NCI-H748 treated with DMSO at 0.1 percent for 48 hours (cell line): ENCODE results near the gene TSSK6.

Source experiments
- DNase-seq: peaks from one replicate; lab custom pipeline; 2025; lab: John Stamatoyannopoulos, UW

TSSK6 gene

DNA sequence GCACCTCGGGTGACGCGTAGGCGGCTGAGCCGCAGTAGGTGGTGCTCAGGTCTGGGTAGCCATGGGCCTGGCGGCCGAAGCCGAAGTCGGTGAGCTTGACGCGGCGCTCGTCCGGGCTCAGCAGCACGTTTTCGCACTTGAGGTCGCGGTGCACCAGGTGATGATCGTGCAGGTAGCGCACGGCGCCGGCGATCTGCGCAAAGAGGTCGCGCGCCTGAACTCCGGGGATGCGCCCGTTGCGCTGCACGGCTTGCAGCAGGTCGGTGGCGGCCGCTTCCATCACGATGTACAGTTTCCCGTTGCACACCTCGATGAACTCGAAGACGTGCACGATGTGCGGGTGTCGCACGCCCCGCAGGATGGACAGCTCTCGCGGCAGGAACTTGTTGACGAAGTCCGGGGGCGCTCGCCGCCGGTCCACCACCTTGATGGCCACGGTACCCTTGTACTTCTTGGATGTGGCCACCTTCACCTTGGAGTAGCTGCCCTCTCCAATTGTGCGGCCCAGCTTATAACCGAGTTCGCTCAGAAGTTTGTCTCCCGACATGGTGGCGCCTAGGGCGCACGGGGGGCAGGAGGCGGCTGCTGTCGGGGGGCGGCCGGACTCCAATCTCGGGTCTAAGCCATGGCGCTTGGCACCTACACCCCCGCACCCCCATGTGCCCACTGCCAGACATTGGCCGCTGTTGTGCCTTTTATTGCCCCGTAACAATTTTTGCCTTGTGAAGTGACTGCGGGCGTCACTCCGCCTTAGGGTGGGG lies at the start of gene TSSK6:
Gene TSSK6 (minus strand): TSS at position 668 of the 761 bp plus-strand sequence. CDS start 121 bp downstream, at position 547.
- no peak for DNase-seq

DNA sequence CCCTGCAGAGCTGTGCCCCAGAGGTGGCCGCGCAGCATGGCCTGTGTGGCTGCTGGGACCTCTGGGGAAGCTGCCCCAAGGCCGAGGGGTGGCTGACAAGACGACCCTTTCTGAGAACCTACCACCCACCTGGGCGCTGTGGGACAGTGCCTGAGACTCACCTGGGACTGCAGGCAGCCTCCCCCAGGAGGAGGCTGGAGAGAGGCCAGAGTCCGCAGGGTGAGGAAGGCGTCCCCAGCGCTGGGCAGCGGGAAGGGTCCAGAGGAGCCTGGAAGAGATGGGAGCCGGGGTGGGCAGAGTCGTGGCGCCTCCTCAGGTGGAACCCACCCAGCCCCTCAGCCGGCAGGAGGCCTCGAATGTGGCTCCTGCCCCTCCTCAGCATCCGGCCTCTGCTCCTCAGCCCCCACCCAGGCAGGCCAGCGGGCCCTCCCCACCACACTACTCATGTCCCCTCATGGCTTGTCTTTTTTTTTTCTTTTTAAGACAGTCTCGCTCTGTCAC lies 48.0 kb upstream of the TSSK6 start:
- no peak for DNase-seq

DNA sequence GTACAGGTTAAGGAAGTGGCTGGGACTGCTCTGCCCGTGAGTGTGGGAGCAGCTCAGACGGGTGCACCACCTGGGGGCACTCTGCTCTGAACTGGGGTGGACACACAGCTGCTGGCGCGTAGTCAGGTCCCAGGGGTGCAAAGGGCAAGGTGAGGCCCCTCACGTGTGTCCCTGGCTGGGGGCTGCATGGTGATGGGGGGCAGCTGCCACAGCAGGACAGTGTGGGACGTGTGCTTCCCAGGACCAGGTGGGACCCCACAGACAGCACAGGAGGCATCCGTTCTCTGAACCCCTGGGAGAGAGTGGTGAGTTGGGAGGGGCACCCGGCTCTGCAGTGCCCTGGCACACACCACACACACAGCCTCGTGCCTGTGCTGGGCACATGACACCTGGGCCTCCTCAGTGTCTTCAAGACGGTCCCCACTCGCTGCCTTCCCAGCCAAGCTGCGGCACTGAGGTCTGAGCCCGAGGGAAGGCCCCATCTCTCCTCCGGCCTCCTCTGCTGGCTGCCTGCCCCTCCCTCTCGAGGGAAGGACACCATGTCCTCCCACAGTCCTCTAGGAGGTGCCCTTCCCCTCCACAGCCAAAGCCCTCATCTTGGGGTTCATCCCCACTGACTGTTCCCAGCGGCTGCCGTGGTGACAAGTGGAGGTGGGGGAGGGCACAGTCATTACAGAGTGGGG lies 47.5 kb upstream of the TSSK6 start:
- no peak for DNase-seq

DNA sequence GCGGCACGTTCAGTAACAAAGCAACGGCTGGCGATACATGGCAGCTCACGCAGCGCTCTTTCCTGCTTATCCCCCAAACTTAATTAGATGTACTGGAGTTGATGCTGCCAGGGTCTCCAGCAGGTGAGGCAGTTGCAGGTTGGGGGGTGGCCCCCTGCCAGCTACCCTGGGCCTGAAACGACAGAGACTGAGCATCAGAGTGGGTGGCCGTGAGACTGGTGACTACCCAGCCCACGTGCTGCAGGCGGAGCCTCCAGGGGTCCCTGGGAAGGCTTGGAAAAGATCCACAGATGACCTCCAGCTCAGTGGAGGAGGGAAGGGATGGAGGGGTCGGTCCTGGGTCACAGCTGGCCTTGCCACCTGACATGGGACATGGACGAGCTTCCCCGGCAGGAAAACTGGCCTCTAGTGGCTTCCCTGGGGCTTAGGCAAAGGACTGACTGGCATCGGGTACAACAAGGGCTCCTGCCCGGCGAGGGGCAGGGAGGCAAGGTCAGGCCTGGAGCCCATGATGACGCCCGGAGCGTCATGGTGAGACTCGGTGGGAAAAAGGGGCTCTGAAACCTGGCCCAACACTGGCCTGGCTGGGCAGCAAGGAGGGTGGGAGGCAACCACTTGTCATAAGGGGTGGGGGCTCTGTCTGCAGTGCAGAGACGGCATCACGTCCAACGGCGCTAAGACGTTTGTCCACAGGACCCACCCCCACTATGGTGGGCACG lies 46.8 kb upstream of the TSSK6 start:
- no peak for DNase-seq

DNA sequence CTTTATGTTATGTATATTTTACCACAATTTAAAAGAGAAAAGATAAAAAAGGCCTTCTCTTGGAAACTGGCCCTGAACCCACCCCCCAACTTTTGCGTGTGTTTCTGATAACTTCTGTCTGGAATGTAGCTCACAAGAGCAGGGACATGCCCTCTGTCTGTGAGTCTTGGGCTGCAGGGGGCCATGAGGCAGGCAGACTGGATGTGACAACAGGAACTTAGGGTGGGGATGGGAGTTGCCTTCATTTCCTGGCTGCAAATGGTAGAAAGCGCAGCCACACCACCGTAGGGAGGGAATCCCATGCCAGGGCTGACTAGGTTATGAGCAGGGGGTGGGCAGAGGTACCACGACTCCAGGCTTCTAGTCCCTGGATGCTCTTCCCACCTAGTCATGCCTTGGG lies 44.6 kb upstream of the TSSK6 start:
- no peak for DNase-seq

DNA sequence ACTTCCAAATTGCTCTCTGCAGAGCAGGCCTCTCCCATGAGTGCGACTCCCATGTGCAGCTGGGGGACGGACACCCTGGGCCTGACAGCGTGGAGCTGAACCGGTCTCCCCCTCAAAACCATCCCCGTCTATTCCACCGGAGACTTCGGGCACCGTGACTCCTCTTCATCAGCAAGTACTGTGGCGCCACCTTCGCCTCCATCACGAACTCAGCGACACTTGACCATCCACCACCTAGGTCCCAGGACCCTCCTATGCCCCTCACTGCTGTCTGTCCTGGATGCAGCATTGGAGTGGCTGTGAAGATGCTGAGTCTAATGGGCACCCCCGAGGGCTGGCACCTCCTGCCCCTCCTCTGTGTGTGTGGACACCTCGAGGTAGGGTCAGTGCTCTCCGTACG lies 43.3 kb upstream of the TSSK6 start:
- no peak for DNase-seq

DNA sequence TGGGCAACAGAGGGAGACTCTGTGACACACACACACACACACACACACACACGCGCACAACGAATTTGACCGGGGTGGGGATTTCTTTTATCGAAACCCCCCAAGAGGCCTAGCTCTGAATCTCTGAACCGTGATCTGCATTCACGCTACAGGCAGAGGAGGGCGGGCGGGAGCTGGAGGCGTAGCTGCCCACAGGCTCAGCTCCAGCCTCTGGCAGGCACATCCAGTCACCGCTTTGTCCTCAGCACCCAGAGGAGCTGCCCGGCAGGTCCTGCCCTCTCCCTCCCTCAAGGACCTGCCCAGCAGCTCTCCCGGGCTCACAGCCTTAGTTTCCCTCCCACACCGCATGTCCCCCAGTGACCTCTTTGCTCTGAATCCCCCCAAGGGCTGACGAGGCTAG lies 42.7 kb upstream of the TSSK6 start:
- no peak for DNase-seq

DNA sequence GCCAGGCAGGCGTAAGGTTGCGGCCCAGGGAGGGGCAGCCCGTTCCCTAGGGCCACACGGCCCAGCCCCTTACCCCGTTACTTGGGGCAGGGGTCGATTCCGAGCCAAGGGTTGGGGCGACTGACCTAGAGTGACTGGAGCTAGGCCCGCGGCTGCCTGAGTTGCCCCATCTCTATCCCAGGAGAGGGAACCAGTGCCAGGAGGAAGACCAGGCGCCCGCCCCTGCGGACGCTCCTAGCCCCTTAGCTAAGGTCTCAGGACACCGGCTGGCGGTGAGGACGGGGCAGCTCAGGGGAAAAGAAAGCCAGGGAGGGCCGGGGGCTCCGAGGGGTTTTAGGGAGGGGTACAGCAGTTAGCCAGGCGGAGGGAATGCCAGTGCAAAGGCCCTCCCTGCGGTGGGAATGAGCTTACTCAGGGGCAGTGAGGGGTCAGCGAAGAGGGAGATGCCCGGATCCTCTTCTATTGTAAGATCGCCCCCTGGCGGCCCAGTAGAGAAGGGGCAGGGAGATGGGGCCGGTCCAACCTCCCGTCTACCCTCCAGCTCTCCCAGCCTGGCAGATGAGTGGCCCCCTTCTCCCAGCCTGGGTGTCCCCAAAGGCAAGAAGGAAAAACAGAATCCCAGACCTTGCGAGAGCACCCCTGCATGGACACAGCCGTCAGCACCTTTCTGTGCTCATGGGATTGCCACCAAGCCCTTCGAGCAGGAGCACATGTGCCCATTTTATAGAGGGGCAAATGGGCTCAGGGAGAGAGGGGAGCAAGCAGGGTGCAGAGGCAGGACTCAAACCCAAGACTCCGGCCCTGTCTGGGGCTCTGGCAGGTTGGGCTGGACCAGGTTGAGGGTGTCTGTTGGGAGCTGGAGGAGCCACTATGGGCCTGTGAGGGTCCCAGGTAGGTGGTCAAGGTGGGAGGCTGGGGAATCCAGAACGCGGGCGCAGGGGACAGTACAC lies 39.0 kb upstream of the TSSK6 start:
- peak; percentile 8 for DNase-seq

DNA sequence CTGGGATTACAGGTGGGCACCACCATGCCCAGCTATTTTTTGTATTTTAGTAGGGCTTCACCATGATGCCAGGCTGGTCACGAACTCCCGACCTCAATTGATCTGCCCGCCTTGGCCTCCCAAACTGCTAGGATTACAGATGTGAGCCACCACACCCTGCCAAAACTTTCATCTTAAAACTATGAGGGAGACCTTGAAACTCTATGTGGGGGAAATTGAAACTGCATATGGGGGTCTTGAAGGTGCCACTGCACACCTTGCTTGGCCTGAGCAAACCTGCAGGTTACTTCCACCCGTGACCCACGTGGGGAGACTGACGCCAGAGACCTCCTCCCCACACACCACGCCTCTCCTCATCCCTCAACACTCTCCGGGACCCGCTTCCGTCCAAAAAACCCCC lies 38.3 kb upstream of the TSSK6 start:
- no peak for DNase-seq

DNA sequence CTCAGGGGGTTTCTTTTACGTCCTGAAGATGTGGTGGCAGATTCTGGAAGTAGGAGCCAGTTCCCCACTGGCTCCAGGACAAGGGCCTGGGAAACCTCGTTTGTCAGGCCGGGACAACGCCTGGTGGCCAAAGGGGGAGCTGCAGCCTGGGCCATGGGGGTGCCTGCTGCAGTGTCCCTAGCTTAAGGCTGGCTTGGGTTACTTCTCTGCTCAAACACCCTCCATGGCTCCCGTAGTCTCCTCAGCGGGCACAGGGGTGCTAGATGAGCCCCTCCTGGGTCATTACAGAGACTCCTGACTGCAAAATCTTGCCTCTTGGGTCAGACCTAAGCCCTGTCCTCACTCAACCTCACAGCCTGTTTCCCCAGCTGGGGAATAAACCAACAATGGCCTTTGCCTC lies 37.5 kb upstream of the TSSK6 start:
- DNase-seq: no peak

DNA sequence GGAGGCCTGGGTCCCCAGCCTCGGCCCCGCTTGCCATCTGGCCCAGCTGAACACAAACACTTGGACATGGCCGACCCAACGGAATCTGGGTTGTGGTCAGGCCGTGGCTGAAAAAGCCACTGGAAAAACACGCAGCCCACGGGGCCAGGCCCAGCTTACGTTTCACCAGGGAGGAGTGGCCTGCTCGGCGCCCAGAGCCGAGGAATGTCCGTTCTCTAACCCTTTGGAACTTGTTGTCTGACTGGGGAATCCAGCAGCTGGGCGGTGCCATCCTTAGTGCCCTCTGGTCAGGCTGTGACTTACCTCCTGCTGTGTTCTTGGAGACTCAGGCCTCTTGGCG lies 36.5 kb upstream of the TSSK6 start:
- DNase-seq: no peak

DNA sequence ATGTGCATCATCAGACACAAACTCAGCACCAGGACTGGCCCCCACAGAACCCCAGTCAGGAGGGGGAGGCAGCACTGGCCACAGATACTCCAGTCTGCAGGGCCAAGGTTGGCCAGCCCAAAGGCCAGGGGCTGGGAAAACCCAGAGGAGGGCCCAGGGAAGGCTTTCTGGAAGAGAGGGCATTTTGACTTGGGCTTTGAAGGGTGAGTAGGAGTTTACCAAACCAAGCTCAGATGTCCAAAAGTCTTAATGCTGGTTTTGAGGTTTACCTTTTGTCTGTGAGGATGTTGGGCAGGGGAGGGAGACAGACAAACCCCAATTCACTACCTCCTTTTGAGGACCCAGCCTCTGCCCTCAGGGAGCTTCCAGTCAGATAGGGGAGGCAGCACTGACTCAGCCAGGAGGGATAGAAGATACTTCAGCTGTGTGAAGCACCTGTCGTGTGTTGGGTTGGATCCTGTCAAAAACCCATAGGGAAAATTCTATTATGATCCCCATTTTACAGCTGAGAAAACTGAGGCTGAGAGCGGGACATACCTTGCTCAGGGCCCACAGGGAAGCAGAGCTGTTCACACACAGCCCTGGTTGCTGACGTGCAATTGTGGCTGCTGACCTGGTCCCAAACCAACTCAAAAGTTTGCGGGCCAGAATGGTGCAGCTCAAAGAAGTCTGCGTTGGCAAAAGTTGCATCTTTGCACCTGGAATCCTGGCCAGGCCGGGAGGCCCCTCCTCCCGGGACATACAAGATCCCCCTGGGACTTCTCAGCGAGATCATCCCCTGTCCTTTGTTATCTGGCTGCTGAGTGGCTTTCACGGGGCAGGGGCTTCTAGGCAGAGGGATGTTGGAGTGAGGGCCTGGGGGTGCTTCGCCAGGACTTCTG lies 35.9 kb upstream of the TSSK6 start:
- DNase-seq: no peak

DNA sequence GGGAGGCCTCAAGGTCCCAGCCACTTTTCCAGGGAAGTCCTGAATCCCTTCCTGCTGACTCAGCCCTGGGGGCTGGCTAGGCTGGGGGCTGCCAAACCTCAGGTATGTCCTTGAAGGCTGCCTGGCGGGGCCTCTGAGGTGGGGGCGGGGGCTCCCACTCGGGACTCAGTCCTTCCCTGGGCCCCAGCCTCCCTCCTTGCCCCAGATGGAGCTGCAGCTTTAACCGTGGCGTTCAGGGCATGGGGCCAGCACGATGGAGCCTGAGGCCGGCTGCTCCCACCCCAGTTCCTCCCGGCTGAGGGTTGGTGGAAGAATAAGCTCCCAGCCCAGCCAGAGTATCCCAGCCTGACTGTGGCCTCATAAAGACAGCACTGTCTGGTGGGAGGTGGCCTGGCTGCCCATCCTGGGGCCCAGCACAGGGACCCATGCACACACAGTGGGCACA lies 35.2 kb upstream of the TSSK6 start:
- no peak for DNase-seq

DNA sequence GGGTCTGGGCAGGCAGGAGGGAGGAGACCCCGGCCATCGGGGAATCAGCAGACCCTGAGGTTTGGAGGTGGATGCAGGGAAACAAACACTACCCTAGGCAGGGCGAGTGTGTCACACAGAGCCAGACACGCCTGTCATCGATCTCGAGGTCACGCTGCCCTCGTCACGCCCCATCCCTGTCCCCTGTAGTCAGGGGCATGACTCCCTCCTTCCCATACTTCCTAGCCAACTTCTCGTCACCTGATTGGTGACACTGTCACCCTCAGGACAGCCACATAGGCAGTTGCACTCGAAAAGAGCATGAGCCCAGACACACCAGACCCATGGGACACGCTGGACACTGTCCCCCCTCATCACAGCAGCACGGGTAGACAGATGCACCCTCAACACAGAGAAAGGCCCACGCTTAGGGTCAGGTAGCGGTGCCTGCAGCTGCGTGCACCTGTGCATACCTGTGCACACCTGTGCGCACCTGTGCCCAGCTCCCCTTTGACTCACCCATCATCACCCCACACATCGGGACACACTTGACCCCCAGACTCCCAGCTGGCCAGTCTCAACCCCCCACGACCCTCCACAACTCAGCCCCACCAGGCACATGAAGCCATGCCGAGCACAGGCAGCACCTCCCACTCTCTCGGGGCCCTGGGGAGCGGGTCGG lies 34.6 kb upstream of the TSSK6 start:
- no peak for DNase-seq

DNA sequence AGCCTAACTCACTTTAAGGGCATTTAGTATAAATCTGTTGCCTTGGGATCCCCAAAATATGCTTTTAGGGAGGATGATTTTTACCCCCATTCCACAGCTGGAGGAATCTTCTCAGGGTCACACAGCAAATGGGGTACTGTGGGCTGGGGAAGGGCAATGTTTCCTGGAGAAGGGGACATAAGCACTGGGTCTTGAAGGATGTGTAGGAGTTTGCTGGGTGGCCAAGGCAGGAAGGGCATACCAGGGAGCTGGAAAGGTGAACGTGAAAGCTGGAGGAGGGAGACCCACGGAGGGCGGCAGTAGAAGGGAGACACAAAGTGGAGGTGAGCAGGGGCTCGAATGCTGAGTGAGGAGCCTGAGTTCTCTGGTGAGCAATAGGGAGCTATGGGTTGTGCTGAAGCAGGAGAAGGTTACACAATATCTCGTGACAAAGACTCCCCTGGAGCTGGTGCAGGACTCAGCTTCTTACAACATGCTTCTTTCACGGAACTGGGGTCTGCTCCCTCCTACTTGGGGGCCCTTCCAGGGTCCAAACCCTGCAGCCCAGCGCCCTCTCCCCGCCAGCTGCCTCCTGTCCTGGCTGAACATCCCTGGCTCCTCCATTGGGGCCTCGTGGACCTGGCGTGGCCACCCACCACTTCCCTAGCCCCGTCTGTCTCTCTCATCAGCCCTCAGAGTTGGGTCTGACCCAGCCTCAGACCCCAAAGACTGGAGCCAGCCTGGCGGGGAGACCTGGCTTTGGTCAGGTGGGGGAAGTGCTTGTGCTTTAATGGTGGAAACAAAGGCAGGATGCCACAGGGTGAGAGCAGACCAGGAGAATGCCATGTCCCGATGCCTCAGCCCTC lies 33.8 kb upstream of the TSSK6 start:
- DNase-seq: no peak

DNA sequence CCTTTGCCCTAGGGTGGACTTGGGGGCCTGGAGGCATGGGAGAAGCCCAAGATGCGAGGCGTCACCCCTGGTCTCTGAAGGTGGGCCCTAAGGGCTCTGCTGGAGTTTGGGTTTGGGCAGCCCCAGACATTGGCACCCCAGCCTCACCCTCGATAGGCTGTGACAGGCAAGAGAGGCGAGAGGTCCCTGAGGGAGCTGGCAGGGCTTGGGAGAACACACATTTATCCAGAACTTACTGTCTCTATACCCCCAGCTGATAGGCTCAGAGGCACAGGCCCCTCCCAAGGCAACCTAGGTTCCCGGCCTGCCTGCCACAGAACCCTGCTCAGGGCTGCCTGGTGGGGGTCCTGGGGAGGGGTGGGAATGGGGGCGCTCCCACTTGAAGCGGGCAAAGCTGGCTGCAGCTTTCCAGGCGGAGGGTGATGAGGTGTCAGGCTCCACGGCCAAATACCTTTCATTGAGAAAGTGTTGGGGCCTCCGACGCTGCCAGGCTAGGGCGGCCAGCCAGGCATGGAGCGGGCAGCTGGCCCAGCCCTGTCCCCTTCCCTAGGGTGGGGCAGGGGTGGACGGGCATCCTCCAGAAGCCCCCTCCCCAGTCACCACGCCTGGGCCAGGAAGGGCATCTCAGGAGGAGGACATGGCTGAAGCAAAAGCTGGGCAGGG lies 32.5 kb upstream of the TSSK6 start:
- DNase-seq: no peak

DNA sequence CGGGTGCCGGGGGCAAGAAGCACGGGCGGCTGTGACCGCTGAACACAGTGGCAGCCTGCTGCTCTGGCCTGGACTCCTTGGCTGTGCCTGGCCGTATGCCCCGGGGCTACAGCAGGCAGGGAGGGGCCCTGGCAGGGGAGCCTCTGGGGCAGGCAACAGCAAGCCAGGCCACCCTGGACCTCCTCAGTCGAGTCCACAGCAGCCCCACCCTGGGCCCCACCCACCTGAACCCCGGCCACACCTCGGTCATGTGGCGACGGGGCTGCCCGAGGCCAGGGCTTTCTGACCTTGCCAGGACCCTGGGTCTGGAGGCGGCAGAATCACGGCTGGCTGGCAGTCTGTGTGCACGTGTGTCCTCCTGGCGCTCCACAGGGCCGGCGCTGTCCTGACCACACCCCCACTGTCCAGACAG lies 31.4 kb upstream of the TSSK6 start:
- DNase-seq: no peak

DNA sequence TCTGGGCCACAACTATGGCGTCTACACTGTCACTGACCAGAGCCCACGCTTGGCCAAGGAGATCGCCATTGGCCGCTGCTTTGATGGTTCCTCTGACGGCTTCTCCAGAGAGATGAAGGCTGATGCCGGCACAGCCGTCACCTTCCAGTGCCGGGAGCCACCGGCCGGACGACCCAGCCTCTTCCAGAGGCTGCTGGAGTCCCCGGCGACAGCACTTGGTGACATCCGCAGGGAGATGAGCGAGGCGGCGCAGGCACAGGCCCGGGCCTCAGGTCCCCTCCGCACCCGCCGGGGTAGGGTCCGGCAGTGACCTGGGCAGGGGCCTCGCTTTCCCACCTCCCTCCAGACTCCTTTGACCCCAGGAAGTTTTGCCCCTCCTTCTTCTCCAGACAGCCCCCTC lies 30.4 kb upstream of the TSSK6 start:
- DNase-seq: no peak
